GM23338 (cell line): ENCODE results near the gene PLIN5. TPM values are rescaled to one million over a fixed set of nuclear protein-coding genes. Genes with fewer than 3 reads are reported as not detected.
A peak's percentile ranks its signal among the peaks of the same experiment; 100 is the strongest.

Experiments used
- ATAC-seq: fragments of 200-7000 bp; cut with Tn5 transposase; 3 replicates; pipeline ENCODE4 v1.9.1; 2020
- DNase-seq: peaks from one replicate; pipeline ENCODE4 v3.0.0-alpha.2; 2015; ENCODE audit warnings: low spot score
- H2AFZ ChIP-seq: fragments of 200-600 bp; sonication (generic); 2 replicates; pipeline ENCODE4 v1.8.0; 2016; ENCODE audit warnings: antibody characterized with exemption, mild to moderate bottlenecking, moderate library complexity
- H3F3A ChIP-seq: fragments of 200-600 bp; sonication (generic); replicated peaks from 2 replicates; pipeline ENCODE4 v1.8.0; 2017; ENCODE audit warnings: antibody characterized with exemption, mixed run types, low read depth
- H3K27ac ChIP-seq: fragments of 200-600 bp; sonication (generic); 2 replicates; pipeline ENCODE4 v1.6.1; 2016; ENCODE audit warnings: low read depth
- H3K27me3 ChIP-seq: fragments of 200-600 bp; sonication (generic); 2 replicates; pipeline ENCODE4 v1.8.0; 2016; ENCODE audit warnings: mild to moderate bottlenecking, mixed run types, moderate library complexity; ENCODE audit not compliant: insufficient read depth
- H3K36me3 ChIP-seq: fragments of 200-600 bp; sonication (generic); 2 replicates; pipeline ENCODE4 v1.8.0; 2016; ENCODE audit warnings: mild to moderate bottlenecking; ENCODE audit not compliant: insufficient read depth
- H3K4me1 ChIP-seq: fragments of 200-600 bp; sonication (generic); 2 replicates; pipeline ENCODE4 v1.8.0; 2016; ENCODE audit warnings: mild to moderate bottlenecking, moderate library complexity; ENCODE audit not compliant: insufficient read depth
- H3K4me2 ChIP-seq: fragments of 200-600 bp; sonication (generic); 2 replicates; pipeline ENCODE4 v1.7.1; 2017; ENCODE audit warnings: mixed run types
- H3K4me3 ChIP-seq: fragments of 200-600 bp; sonication (generic); 2 replicates; pipeline ENCODE4 v1.6.1; 2016; ENCODE audit warnings: mixed run types
- H3K79me2 ChIP-seq: fragments of 200-600 bp; sonication (generic); replicated peaks from 2 replicates; pipeline ENCODE4 v1.8.0; 2017; ENCODE audit warnings: mild to moderate bottlenecking; ENCODE audit not compliant: insufficient read depth
- H3K9me2 ChIP-seq: fragments of 200-600 bp; sonication (generic); 2 replicates; pipeline ENCODE4 v1.8.0; 2017; ENCODE audit not compliant: insufficient read depth
- H4K20me1 ChIP-seq: fragments of 200-600 bp; sonication (generic); replicated peaks from 2 replicates; pipeline ENCODE4 v1.8.0; 2017; ENCODE audit warnings: mild to moderate bottlenecking; ENCODE audit not compliant: insufficient read depth
- H3K27ac Mint-ChIP-seq: 2 replicates; pipeline ENCODE4 v1.8.0; 2020; ENCODE audit warnings: inconsistent platforms, mild to moderate bottlenecking, moderate library complexity, mixed read lengths
- H3K27me3 Mint-ChIP-seq: 3 replicates; pipeline ENCODE4 v1.8.0; 2022; ENCODE audit warnings: low read depth, mild to moderate bottlenecking, moderate library complexity, mixed read lengths, inconsistent platforms; ENCODE audit not compliant: insufficient read depth, poor library complexity
- H3K36me3 Mint-ChIP-seq: 3 replicates; pipeline ENCODE4 v1.8.0; 2021; ENCODE audit warnings: low read depth, mild to moderate bottlenecking, inconsistent platforms, moderate library complexity, mixed read lengths
- H3K4me1 Mint-ChIP-seq: 3 replicates; pipeline ENCODE4 v1.8.0; 2020; ENCODE audit warnings: mild to moderate bottlenecking, inconsistent platforms, mixed read lengths
- H3K4me3 Mint-ChIP-seq: 3 replicates; pipeline ENCODE4 v1.8.0; 2021; ENCODE audit warnings: moderate library complexity, mild to moderate bottlenecking, inconsistent platforms, mixed read lengths
- H3K9me3 Mint-ChIP-seq: 3 replicates; pipeline ENCODE4 v1.8.0; 2020; ENCODE audit warnings: moderate library complexity, mild to moderate bottlenecking, inconsistent platforms, mixed read lengths
- CREB1 ChIP-seq: fragments of 250-450 bp; sonication (Bioruptor Pico); IDR thresholded peaks from 2 replicates; pipeline ENCODE4 v1.5.0; 2020; ENCODE audit warnings: low read depth, mild to moderate bottlenecking, moderate library complexity
- EZH2 ChIP-seq: fragments of 200-600 bp; sonication (generic); IDR thresholded peaks from one replicate; pipeline ENCODE4 v1.8.0; 2017; ENCODE audit warnings: antibody characterized with exemption, mild to moderate bottlenecking, low read depth; ENCODE audit not compliant: unreplicated experiment
- JUNB ChIP-seq: IDR thresholded peaks from one replicate; pipeline ENCODE4 v1.6.1; 2016; ENCODE audit warnings: antibody characterized with exemption; ENCODE audit not compliant: unreplicated experiment
- NANOG ChIP-seq: IDR thresholded peaks from 2 replicates; pipeline ENCODE4 v1.6.1; 2016; ENCODE audit warnings: antibody characterized with exemption, borderline replicate concordance
- STAT1 ChIP-seq: IDR thresholded peaks from one replicate; pipeline ENCODE4 v1.6.1; 2016; ENCODE audit warnings: antibody characterized with exemption; ENCODE audit not compliant: unreplicated experiment
- ZNF114 ChIP-seq: fragments of 250-450 bp; sonication (Bioruptor Pico); IDR thresholded peaks from 2 replicates; pipeline ENCODE4 v1.5.0; 2020; ENCODE audit warnings: mild to moderate bottlenecking, moderate library complexity
- ZNF331 ChIP-seq: fragments of 250-450 bp; sonication (Bioruptor Pico); IDR thresholded peaks from 2 replicates; pipeline ENCODE4 v1.5.0; 2020; ENCODE audit warnings: low read depth, mild to moderate bottlenecking, moderate library complexity
- polyA plus RNA-seq: library from polyadenylated mRNA; unstranded; fragments of >200 nt; fragmentation: Nextera tagmentation; extraction: Ambion mirVana; gene quantifications from 2 replicates; pipeline ENCODE4 v1.2.1, GENCODE V29; 2016
- total RNA-seq: library from RNA; depleted of rRNA; stranded (reverse); fragments of >200 nt; shearing (Covaris generic); gene quantifications from 2 replicates; pipeline ENCODE4 v1.2.3, GENCODE V29; 2014
- TF ChIP-seq, protein P1 (sequence below), 2 experiments: fragments of 200-600 bp in 1 of 2; sonication (generic) in 1 of 2; conservative IDR thresholded peaks; 2 replicates each; pipeline versions ENCODE4 v1.5.1 to v1.6.1; 2016 to 2017; ENCODE audit warnings: antibody characterized with exemption in 2 of 2, low read depth in 2 of 2, mild to moderate bottlenecking in 2 of 2, moderate library complexity in 1 of 2
- TF ChIP-seq, protein P2 (sequence below): IDR thresholded peaks from one replicate; pipeline ENCODE4 v1.6.1; 2018; ENCODE audit warnings: antibody characterized with exemption; ENCODE audit not compliant: unreplicated experiment

Gene PLIN5
- total and polyA plus RNA-seq, 2 experiments from 2014 or later = 1.9 to 3.5 TPM

DNA sequence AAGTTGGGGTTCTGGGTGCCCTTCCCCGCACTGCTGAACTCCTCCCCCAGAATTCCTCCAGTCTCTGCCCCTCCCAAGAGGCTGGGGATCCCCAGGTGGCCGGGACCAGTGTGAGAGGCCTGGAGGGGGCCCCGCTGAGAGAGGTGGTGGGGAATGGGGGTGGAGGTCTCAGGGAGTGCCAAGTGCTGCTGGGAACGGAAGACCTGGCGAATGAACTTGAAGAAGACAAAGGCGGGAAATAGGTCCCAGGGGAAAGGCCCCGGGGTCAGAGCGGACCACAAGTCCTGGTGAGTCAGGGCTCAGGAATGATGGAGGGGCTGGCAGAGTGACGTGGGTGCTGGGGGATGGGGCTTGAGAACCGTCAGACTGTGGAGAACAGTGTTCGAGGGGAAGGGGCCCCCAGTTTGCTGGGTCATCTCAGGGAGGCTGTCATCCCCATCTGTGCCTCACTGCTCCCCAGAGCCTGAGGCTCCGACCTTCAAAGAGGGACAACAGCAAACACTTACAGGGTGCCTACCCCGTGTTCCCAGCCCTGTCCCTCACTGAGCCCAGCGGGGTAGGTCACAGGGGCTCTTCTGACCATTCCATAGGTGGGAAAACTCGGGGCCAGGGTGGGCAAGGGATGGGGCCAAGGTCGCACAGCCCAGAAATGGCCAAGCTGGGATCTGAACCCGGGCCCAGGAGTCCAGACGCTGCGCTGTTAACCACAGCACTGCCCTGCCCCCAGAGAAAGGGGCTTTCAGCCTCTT lies 40.4 kb upstream of the PLIN5 start:
- Histone ChIP-seq H3K27me3 (no peaks in the 10 kb centered on the region), H3K79me2 (peaks cover 27% of the 10 kb centered on the region), H3F3A (peaks cover 24% of the 10 kb centered on the region), H3K4me2 (peak overlapping the region; percentile 66), H3K27ac (peak overlapping the region; percentile 94), H3K4me3 (peak overlapping the region; percentile 41), H3K9me2 (no peaks in the 10 kb centered on the region), H4K20me1 (peaks cover 12% of the 10 kb centered on the region; the same call in 1 of the 2 replicates), H2AFZ (no peak overlapping the region), H3K36me3 (no peaks in the 10 kb centered on the region), H3K4me1 (peaks cover 17% of the 10 kb centered on the region)
- Mint-ChIP-seq H3K9me3 (no peaks in the 10 kb centered on the region), H3K36me3 (no peaks in the 10 kb centered on the region), H3K27me3 (peaks cover 14% of the 10 kb centered on the region), H3K4me3 (peak overlapping the region; percentile 39), H3K27ac (peak overlapping the region; percentile 82), H3K4me1 (peaks cover 21% of the 10 kb centered on the region)
- peak; percentile 88 for TF ChIP-seq CREB1 (CRISPR knock-in tag)
- no peak for TF ChIP-seq JUNB
- DNase-seq = peak; percentile 95
- peak; percentile 67 for ATAC-seq

DNA sequence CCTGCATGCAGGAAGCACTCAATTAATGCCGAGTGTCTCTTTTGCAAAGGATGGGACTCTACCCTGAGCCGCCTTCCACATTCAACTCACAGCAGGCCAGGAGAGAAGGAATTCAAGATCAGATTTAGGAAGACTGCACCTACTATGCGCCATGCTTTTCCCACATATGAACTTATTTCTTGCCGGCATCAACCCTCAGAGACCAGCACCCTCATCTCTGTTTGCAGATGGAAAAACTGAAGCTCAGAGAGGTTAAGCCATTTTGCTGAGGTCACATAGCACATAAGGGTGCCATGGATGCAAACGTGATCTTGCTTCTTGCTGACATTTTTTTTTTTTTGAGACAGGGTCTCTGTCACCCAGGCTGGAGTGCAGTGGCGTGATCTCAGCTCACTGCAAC lies 38.7 kb upstream of the PLIN5 start:
- Mint-ChIP-seq H3K27ac (no peak overlapping the region), H3K36me3 (no peaks in the 10 kb centered on the region), H3K4me1 (peaks cover 18% of the 10 kb centered on the region), H3K9me3 (no peaks in the 10 kb centered on the region), H3K4me3 (no peak overlapping the region), H3K27me3 (peaks cover 5% of the 10 kb centered on the region)
- Histone ChIP-seq H3K4me1 (peaks cover 14% of the 10 kb centered on the region), H4K20me1 (peaks cover 18% of the 10 kb centered on the region; the same call in 1 of the 2 replicates), H3K36me3 (no peaks in the 10 kb centered on the region), H3K4me3 (no peak overlapping the region), H3K27ac (0 out of 2 replicates have a peak overlapping the region, but pooled peaks have one; percentile 66), H3K4me2 (no peak overlapping the region), H3K9me2 (no peaks in the 10 kb centered on the region), H3F3A (peaks cover 24% of the 10 kb centered on the region), H3K79me2 (peaks cover 18% of the 10 kb centered on the region; the same call in 1 of the 2 replicates), H2AFZ (no peak overlapping the region), H3K27me3 (no peaks in the 10 kb centered on the region)
- DNase-seq (no peak), ATAC-seq (no peak)
- no peak for TF ChIP-seq ZNF331
- TF ChIP-seq, protein P1, sequence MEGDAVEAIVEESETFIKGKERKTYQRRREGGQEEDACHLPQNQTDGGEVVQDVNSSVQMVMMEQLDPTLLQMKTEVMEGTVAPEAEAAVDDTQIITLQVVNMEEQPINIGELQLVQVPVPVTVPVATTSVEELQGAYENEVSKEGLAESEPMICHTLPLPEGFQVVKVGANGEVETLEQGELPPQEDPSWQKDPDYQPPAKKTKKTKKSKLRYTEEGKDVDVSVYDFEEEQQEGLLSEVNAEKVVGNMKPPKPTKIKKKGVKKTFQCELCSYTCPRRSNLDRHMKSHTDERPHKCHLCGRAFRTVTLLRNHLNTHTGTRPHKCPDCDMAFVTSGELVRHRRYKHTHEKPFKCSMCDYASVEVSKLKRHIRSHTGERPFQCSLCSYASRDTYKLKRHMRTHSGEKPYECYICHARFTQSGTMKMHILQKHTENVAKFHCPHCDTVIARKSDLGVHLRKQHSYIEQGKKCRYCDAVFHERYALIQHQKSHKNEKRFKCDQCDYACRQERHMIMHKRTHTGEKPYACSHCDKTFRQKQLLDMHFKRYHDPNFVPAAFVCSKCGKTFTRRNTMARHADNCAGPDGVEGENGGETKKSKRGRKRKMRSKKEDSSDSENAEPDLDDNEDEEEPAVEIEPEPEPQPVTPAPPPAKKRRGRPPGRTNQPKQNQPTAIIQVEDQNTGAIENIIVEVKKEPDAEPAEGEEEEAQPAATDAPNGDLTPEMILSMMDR (conservative IDR thresholded peaks at IDR 0.05; ENCODE audit: low read depth in 2 of 2) = no peak
- TF ChIP-seq ZNF114 (CRISPR knock-in tag) = no peak
- TF ChIP-seq EZH2 = no peak
- TF ChIP-seq, protein P2, sequence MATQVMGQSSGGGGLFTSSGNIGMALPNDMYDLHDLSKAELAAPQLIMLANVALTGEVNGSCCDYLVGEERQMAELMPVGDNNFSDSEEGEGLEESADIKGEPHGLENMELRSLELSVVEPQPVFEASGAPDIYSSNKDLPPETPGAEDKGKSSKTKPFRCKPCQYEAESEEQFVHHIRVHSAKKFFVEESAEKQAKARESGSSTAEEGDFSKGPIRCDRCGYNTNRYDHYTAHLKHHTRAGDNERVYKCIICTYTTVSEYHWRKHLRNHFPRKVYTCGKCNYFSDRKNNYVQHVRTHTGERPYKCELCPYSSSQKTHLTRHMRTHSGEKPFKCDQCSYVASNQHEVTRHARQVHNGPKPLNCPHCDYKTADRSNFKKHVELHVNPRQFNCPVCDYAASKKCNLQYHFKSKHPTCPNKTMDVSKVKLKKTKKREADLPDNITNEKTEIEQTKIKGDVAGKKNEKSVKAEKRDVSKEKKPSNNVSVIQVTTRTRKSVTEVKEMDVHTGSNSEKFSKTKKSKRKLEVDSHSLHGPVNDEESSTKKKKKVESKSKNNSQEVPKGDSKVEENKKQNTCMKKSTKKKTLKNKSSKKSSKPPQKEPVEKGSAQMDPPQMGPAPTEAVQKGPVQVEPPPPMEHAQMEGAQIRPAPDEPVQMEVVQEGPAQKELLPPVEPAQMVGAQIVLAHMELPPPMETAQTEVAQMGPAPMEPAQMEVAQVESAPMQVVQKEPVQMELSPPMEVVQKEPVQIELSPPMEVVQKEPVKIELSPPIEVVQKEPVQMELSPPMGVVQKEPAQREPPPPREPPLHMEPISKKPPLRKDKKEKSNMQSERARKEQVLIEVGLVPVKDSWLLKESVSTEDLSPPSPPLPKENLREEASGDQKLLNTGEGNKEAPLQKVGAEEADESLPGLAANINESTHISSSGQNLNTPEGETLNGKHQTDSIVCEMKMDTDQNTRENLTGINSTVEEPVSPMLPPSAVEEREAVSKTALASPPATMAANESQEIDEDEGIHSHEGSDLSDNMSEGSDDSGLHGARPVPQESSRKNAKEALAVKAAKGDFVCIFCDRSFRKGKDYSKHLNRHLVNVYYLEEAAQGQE = no peak
- no peak for TF ChIP-seq CREB1 (CRISPR knock-in tag)
- TF ChIP-seq STAT1 = no peak
- TF ChIP-seq NANOG = no peak
- no peak for TF ChIP-seq JUNB
